ENCODE results near the gene DENND2C. TPM values are rescaled to one million over a fixed set of nuclear protein-coding genes. Genes with fewer than 3 reads are reported as not detected.

Gene DENND2C
- total RNA-seq, 2 donors from 2014 or later: 1.1 to 5.1 TPM

DNA sequence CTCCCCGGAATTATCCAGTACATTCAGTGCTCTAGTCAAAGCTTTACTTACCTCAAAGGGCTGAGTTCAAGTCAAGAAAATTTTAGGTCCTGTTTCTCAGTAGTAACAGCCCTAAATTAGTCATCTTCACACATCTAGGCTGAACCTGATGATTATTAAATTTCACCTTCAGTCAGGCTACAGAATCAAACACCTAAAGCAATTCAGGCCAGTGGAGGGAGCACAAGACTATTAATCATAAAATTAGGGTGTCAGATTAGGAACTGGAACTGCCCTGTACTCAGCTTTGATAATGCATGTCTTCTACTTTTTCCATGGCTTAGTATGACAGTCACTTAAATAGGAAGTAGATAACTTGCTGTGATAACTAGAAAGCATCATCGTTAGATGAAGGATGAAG is 60.0 kb downstream of the DENND2C start:
- H3K4me1 Mint-ChIP-seq: no peaks in the 10 kb centered on the region
- H3K4me3 Mint-ChIP-seq: no peak overlapping the region
- ATAC-seq: no peak
- no peak overlapping the region for H3K27ac Mint-ChIP-seq
- no peak for DNase-seq
- peaks cover 12% of the 10 kb centered on the region for H3K27me3 Mint-ChIP-seq
- H3K36me3 Mint-ChIP-seq (ENCODE audit: low read depth): no peaks in the 10 kb centered on the region
- H3K9me3 ChIP-seq (ENCODE audit: control insufficient read depth, low read length, poor library complexity, severe bottlenecking): no peaks in the 10 kb centered on the region

DNA sequence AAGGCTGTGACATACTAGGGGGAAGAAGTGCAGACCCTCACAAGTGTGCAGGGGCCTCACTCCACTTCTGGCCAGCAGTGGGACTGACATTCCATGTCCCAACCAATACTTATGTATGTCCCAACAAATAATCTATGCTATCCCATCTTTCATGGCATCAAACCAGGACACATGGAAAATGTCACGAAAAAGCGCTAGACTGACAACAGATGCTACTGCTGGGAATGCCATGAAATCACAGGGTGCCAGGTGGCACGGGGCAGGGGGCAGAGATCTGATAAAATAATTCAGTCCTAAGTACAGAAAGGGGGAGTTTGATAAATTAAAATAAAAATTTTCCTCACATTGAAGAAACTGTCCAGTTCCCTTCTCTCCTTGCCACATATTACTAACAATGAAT is 60.8 kb downstream of the DENND2C start:
- Mint-ChIP-seq H3K4me3 (no peak overlapping the region), H3K27me3 (peaks cover 15% of the 10 kb centered on the region), H3K4me1 (no peaks in the 10 kb centered on the region), H3K36me3 (ENCODE audit: low read depth) (no peaks in the 10 kb centered on the region), H3K27ac (no peak overlapping the region)
- ATAC-seq (no peak), DNase-seq (no peak)
- no peaks in the 10 kb centered on the region for H3K9me3 ChIP-seq (ENCODE audit: control insufficient read depth, low read length, poor library complexity, severe bottlenecking)

DNA sequence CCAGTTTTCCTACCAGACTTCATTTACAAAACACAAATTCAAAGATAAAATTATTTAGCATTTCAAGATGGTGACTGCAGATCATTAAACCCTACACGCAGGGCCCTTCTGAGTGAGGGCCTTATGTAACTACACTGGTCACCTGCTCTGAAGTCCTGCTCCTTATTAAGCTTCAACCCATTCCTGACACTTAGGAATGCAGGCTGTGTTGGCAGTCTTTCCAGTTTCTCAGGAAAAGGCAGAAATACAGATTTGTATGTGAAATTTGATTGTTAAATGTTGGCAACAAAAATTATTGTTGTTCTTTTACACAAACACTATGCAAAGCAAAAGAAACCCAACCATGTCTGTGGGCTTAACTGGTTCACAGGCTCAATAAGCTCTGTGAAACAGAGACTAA is 62.6 kb downstream of the DENND2C start:
- H3K27me3 Mint-ChIP-seq: peaks cover 15% of the 10 kb centered on the region
- no peak overlapping the region for H3K27ac Mint-ChIP-seq
- H3K4me1 Mint-ChIP-seq: no peaks in the 10 kb centered on the region
- no peak for ATAC-seq
- H3K9me3 ChIP-seq (ENCODE audit: control insufficient read depth, low read length, poor library complexity, severe bottlenecking): no peaks in the 10 kb centered on the region
- no peaks in the 10 kb centered on the region for H3K36me3 Mint-ChIP-seq (ENCODE audit: low read depth)
- DNase-seq: no peak
- H3K4me3 Mint-ChIP-seq: no peak overlapping the region

DNA sequence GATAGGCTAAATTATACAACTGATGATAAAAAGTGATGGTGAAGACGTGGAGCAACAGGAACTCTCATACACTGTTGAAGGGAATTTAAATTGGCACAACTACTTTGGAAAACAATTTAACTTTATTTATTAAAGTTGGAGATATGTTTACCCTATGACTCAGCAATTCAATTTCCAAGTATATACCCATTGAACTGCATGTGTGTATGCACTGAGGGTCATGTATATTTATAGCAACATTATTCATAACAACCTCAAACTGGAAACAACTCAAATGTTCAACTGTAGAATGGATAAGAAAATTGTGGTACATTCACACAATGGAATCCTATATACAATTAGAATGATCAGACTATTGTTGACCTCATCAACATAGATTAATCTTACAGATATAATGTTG is 71.9 kb downstream of the DENND2C start:
- Mint-ChIP-seq H3K36me3 (ENCODE audit: low read depth) (peaks cover 8% of the 10 kb centered on the region), H3K4me1 (no peaks in the 10 kb centered on the region), H3K27ac (no peak overlapping the region), H3K27me3 (peaks cover 17% of the 10 kb centered on the region), H3K4me3 (no peak overlapping the region)
- DNase-seq: no peak
- ATAC-seq: no peak
- peaks cover 4% of the 10 kb centered on the region for H3K9me3 ChIP-seq (ENCODE audit: control insufficient read depth, low read length, poor library complexity, severe bottlenecking)

DNA sequence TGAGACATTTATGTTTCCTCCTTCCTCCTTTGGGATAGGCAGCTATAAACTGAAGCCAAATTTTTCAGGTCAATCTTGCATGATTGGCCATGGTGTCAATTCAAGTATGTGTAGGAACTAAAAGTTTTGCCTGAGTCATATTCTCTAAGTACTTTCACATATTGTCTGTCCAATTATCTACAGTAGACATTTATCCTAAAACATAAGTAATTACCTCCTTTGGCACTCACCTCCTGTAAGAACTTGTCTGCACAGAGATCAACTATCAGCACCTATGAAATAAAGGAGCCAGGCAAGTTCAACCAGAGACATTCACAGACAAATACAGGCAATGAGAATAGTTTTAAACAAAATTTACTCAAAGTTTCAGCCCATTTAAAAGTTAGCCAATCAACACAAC is 74.2 kb downstream of the DENND2C start:
- DNase-seq: no peak
- Mint-ChIP-seq H3K27ac (no peak overlapping the region), H3K27me3 (peaks cover 29% of the 10 kb centered on the region), H3K4me3 (no peak overlapping the region), H3K4me1 (no peaks in the 10 kb centered on the region), H3K36me3 (ENCODE audit: low read depth) (peaks cover 11% of the 10 kb centered on the region)
- H3K9me3 ChIP-seq (ENCODE audit: control insufficient read depth, low read length, poor library complexity, severe bottlenecking): peaks cover 4% of the 10 kb centered on the region
- ATAC-seq: no peak

DNA sequence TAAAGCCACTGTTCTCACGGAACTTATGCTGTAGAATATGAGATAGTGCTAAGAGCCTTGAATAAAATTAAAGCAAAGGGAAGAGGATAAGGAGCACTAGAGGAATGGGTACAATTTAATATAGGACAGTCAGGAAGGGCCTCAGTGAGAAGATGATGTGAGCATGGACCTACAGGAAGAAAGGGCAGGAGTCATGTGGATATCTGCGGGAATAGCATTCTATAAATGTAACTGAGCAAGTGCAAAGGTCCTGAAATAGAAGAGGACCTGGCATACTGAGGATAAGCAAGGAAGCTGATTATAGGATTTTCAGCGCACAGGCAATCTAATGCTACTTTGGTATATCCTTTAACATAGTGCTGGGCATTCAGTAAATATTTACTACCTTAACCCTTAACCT is 75.8 kb downstream of the DENND2C start:
- no peaks in the 10 kb centered on the region for H3K4me1 Mint-ChIP-seq
- no peak overlapping the region for H3K4me3 Mint-ChIP-seq
- DNase-seq (no peak), ATAC-seq (no peak)
- H3K9me3 ChIP-seq (ENCODE audit: control insufficient read depth, low read length, poor library complexity, severe bottlenecking): peaks cover 4% of the 10 kb centered on the region
- H3K27me3 Mint-ChIP-seq: peaks cover 39% of the 10 kb centered on the region
- peaks cover 11% of the 10 kb centered on the region for H3K36me3 Mint-ChIP-seq (ENCODE audit: low read depth)
- no peak overlapping the region for H3K27ac Mint-ChIP-seq

DNA sequence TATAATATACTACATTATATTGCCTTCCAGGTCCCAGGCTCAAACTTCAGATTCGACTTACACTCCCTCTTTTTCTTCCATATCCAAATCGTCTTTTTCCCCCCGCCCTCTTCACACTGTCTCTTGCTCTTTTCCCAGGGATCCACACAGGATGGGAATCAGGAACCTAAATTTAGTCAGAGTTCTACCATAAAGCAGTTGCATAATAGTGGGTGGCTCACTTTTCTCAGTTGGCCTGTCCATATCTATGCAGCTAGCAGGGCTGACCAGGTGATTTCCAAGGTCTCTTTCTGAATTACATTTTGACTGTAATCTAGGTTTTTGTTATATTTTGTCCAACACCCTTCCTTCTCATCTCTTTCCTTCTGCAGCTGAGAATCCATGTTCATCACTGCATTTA is 80.7 kb downstream of the DENND2C start:
- H3K4me3 Mint-ChIP-seq: no peak overlapping the region
- no peak overlapping the region for H3K27ac Mint-ChIP-seq
- H3K27me3 Mint-ChIP-seq: peaks cover 47% of the 10 kb centered on the region
- H3K4me1 Mint-ChIP-seq: no peaks in the 10 kb centered on the region
- no peaks in the 10 kb centered on the region for H3K9me3 ChIP-seq (ENCODE audit: control insufficient read depth, low read length, poor library complexity, severe bottlenecking)
- H3K36me3 Mint-ChIP-seq (ENCODE audit: low read depth): peaks cover 11% of the 10 kb centered on the region
- DNase-seq (no peak), ATAC-seq (no peak)

DNA sequence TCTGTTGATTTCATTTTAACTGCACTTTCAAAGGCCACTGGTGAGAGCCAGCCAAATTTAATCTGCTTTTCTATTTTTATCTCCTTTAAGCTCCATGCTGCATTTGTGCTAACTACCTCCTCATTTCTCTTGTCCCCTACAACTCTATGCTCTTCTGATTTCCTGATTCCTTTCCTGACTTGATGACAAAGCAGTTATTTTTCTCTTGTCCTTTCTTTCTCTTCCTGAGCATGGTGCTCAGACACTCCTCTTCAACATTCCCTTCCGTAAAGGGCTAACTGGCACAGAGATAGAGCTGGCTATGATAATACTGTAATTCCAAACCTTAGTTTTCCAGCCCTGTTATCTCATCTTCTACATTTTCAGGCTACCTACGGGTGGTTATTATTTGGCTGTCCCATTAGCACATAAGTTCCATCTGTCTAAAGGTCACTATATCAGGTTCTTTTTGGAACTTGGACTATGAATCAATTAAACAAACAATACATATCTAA is 81.6 kb downstream of the DENND2C start:
- Mint-ChIP-seq H3K36me3 (ENCODE audit: low read depth) (peaks cover 6% of the 10 kb centered on the region), H3K4me3 (no peak overlapping the region), H3K27me3 (peaks cover 38% of the 10 kb centered on the region), H3K4me1 (no peaks in the 10 kb centered on the region), H3K27ac (no peak overlapping the region)
- H3K9me3 ChIP-seq (ENCODE audit: control insufficient read depth, low read length, poor library complexity, severe bottlenecking): no peaks in the 10 kb centered on the region
- ATAC-seq (no peak), DNase-seq (no peak)

DNA sequence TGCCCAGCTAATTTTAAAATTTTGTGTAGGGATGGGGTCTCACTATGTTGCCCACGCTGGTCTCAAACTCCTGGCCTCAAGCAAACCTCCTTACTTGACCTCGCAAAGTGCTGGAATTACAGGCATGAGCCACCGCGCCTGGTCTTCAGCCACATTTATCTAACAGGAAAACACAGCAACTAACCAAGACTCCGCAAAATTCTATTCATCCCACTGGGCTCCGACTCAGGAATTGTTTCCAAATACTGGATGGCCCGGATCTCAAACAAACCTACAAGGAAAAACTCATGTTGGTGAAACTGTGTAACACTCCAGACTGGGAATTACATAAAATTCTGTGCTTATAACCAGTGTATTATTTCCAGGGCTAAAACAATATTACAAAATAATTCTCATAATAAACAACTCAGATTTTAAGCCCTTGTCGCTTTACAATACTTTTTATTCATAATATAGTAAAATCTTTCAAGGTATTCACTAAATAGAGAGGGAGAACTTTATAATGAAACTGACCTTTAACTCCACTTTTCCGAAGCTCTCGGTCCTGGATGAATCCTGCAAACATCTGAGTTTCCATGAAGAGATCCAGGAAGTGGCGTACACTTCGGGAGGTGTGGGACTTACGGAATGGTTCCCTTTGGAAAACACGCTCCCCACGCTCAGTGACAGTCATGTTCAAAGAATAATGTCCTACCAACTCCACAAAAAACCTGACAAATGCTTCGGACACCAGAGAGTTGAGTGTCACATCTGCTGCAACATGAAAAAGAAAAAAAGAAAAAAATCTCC is 82.5 kb downstream of the DENND2C start:
- H3K36me3 Mint-ChIP-seq (ENCODE audit: low read depth): no peaks in the 10 kb centered on the region
- H3K27me3 Mint-ChIP-seq: peaks cover 30% of the 10 kb centered on the region
- H3K27ac Mint-ChIP-seq: no peak overlapping the region
- H3K9me3 ChIP-seq (ENCODE audit: control insufficient read depth, low read length, poor library complexity, severe bottlenecking): no peaks in the 10 kb centered on the region
- H3K4me1 Mint-ChIP-seq: peaks cover 1% of the 10 kb centered on the region
- ATAC-seq (no peak), DNase-seq (no peak)
- no peak overlapping the region for H3K4me3 Mint-ChIP-seq

DNA sequence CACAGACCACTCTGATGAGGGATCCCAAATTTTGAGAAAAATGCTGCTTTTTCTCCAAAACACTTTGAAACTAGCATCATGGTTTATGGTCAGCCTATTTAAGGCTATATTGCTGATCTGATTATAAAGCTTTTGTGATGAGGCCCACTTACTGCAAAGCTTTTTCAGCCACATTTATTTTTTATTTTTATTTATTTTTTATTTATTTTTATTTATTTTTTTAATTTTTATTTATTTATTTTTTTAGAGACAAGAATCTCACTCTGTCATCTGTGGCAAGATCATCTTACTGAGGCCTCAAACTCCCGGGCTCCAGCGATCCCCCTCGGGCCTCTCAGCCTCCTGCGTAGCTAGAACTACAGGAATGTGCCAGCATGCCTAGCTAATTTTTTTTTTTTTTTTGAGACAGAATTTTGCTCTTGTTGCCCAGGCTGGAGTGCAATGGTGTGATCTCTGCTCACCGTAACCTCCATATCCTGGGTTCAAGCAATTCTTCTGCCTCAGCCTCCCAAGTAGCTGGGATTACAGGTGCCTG is 83.3 kb downstream of the DENND2C start:
- Mint-ChIP-seq H3K36me3 (ENCODE audit: low read depth) (no peaks in the 10 kb centered on the region), H3K27me3 (peaks cover 28% of the 10 kb centered on the region), H3K27ac (no peak overlapping the region), H3K4me3 (no peak overlapping the region), H3K4me1 (peaks cover 8% of the 10 kb centered on the region)
- DNase-seq: no peak
- no peaks in the 10 kb centered on the region for H3K9me3 ChIP-seq (ENCODE audit: control insufficient read depth, low read length, poor library complexity, severe bottlenecking)
- no peak for ATAC-seq

DNA sequence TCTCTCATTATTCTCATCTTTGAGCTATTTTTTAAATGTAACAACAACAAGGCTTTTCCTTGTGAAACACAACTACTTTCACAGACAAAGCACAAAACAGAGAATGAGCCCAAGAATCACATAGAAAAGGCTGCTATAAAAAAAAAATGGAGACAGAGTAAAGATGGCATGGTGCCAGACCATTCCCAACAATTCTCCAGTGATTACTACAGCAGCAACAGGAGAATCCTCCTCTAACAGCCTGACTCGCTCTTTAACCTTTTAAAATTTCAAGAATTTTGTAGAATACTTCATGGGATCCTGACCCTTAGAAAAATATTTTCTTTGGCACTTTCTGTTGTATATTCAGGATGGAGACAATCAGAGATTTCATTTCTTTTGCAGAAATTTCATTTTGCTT is 84.6 kb downstream of the DENND2C start:
- DNase-seq: no peak
- no peak overlapping the region for H3K27ac Mint-ChIP-seq
- no peaks in the 10 kb centered on the region for H3K9me3 ChIP-seq (ENCODE audit: control insufficient read depth, low read length, poor library complexity, severe bottlenecking)
- peaks cover 11% of the 10 kb centered on the region for H3K4me1 Mint-ChIP-seq
- no peaks in the 10 kb centered on the region for H3K36me3 Mint-ChIP-seq (ENCODE audit: low read depth)
- no peak overlapping the region for H3K4me3 Mint-ChIP-seq
- no peak for ATAC-seq
- peaks cover 21% of the 10 kb centered on the region for H3K27me3 Mint-ChIP-seq

DNA sequence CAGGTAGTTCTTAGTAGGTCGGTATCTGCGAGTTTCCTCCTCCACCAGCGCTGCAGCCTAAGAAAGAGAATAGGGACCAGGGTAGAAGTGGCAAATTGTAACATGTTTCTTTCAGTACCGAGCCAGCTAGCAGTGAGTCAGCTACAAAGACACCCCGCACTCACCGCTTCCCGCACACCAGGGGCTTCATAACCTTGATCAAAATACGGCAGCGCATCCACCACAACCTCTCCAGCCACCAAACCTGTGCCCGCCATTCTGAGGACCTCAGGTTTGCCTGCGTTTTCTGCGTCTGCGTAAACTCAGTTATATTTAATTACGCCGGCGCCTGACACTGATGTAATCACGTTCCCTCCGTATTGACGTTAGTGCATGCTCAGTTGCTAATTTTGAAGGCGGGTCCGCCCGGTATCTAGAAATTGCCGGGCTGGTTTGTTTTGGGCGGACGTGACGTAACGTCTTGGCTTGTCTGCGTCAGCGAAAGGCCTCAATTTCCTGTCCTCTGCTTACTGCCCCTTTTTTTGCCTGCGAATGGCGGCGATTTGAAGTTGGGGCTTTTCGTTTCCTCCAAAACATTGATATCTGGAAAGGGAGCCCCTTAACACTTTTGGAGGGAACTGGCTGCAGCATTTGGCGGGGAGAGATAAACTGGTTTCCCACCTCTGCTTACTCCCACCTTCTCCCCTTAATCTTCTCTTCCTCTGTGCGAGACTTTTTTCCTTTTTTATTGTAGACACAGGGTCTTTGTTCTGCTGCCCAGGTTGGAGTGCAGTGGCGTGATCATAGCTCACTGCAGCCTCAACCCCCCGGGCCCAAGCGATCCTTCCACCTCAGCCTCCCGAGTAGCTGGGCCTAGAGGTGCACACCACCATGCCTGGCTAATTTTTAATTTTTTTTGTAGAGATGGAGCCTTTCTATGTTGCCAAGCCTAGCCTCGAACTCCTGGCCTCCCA is 88.2 kb downstream of the DENND2C start, which contains the start of gene BCAS2:
BCAS2 (minus strand) TSS at position 281 of the 953 bp plus-strand sequence; CDS start at position 257, 24 bp downstream.
- peaks cover 16% of the 10 kb centered on the region for H3K4me1 Mint-ChIP-seq
- H3K27me3 Mint-ChIP-seq: no peaks in the 10 kb centered on the region
- DNase-seq (peak; percentile 75 to 87 (median 86)), ATAC-seq (peak; percentile 95)
- H3K36me3 Mint-ChIP-seq (ENCODE audit: low read depth): peaks cover 2% of the 10 kb centered on the region
- H3K4me3 Mint-ChIP-seq: peak within 1 kb of the TSS; percentile 94
- H3K27ac Mint-ChIP-seq: peak within 1 kb of the TSS; percentile 97
- H3K9me3 ChIP-seq (ENCODE audit: control insufficient read depth, low read length, poor library complexity, severe bottlenecking): no peaks in the 10 kb centered on the region

DNA sequence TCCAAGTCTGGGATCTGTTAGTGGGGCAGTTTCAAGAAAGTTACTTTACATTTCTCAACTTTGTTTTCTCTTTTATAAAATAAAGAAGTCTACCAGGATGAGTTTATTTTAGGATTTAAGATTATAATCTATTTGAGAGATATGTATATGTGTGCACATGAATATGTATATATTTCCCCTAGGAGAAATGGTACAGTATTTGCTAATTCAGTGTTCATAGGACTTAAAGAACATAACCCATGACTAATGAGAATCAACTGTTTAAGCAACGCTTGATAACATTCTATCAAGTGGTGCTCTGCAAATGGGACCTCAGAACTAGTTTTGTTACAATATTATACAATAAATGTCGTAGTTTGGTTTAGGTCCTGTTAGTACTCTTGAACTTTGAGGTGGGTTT is 95.5 kb downstream of the DENND2C start:
- ATAC-seq (no peak), DNase-seq (no peak)
- Mint-ChIP-seq H3K4me3 (no peak overlapping the region), H3K36me3 (ENCODE audit: low read depth) (peaks cover 15% of the 10 kb centered on the region), H3K27ac (no peak overlapping the region), H3K27me3 (no peaks in the 10 kb centered on the region), H3K4me1 (peaks cover 14% of the 10 kb centered on the region)
- H3K9me3 ChIP-seq (ENCODE audit: control insufficient read depth, low read length, poor library complexity, severe bottlenecking): no peaks in the 10 kb centered on the region

Data from T-helper 17 cell (primary cell).